Limb (tissue), 2 donors: ENCODE measurements around the gene MEMO1.
"Not testable (repeated sequence)": the region's sequence is repeated elsewhere in the genome, so short reads cannot be mapped to it uniquely, and the experiment has no call there.

Source experiments
- DNase-seq, 2 donors: peaks; one replicate each; pipeline ENCODE4 v3.0.0-alpha.2; 2016; ENCODE audit errors: extremely low spot score in 2 of 2

MEMO1 gene

DNA sequence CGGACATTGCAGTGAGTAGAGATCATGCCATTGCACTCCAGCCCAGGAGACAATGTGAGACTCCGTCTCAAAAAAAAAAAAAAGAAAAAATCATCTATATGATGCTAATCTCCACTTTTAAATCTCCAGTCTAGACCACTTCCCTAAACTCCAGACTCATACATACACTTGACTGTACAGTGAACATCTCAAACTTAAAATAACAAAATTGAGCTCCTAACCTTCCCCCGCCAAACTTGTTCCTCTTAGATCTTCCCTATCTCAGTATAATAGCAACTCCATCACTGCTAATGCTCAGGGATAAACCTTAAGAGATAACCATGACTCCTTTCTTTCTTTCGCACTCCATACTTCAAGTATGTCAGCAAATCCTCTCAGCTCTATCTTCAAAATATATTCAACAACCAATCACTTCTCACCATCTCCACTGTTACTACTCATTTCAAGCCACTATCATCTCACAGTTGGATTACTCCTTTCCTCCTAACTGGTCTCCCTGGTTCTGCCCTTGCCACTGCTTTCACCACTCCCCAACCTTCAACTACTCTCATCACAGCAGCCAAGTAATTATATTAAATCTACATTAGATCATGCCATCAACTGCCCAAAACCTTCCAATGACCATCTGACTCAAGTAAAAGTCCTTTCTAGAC, 12.0 kb downstream of the MEMO1 start:
- DNase-seq = no peak

DNA sequence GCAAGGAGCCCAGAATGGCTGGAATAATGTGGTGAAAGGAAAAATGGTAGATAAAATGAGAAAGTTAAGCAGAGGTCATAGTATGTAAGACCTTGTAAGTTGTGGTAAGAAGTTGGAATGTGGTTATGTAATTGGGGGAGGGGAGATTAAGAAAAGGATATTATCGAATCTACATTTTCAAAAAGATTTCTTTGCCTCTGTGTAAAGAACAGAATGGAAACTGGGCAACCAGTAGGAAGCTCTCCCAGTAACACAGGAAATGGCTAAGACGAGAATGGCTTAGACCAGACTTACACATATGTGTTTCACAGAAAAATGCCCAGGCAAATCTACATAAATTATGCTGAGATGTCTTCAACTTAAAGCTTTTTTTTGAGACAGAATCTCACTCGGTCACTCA, 13.2 kb downstream of the MEMO1 start:
- no peak for DNase-seq

DNA sequence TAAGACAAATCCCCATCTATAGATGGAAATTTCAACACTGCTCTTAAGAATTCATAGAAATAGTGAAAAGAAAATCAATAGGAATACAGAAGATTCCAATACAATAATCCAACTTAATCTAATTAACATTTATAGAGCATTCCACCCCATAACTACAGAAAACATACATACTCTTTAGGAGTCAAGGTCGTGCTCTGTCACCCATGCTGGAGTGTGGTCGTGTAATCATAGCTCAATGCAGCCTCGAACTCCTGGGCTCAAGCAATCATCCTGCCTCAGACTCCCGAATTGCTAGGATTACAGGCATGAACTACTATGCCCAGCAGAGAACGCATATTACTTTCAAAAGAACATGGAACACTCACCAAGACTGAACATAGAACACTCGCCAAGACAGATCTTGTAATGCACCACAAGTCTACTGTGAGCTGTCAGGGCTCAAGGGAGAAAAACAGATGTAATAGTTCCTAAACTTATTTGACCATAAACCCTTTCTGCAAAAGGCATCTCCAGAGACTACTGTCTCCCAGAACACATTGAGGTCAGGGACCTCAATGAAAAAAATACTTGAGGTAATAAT, 14.1 kb downstream of the MEMO1 start:
- no peak for DNase-seq

DNA sequence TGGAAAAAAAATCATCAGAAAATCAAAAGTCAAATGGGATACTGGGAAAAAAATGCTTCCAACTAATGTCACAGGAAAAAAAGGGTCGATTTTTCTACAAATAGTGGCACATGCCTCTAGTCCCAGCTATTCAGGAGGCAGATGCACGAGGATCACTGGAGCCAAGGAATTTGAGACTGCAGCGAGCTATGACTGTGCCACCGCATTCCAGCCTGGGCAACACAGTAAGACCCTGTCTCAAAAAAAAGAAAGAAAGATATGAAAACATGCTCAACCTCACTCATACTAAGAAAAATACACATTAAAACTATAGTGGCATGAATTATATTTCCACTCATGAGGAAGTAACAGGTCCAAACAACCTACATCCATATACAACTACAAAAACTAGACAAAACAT, 17.9 kb downstream of the MEMO1 start:
- DNase-seq = no peak

DNA sequence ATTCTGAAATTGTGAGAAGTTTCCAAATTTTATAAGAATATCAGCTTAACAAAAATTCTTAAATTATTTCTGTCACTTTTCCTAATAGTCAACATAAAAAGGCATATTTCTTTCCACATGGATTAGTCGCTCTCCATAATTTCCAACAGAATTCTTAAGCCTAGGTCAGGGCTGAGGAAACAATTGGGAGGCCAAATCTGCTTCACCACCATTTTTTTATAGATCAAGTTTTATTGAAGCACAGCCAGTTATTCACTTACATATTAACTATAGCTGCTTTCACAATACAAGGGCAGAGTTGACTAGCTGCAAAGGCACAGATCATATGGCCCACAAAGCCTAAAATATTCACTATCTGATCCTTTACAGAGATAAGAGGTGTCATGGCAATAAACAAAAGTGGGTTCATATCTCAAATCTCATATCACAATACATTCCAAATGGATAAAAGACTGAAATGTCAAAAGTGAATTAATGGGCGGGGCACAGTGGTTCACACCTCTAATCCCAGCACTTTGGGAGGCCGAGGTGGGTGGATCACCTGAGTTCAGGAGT, 18.7 kb downstream of the MEMO1 start:
- DNase-seq = no peak

DNA sequence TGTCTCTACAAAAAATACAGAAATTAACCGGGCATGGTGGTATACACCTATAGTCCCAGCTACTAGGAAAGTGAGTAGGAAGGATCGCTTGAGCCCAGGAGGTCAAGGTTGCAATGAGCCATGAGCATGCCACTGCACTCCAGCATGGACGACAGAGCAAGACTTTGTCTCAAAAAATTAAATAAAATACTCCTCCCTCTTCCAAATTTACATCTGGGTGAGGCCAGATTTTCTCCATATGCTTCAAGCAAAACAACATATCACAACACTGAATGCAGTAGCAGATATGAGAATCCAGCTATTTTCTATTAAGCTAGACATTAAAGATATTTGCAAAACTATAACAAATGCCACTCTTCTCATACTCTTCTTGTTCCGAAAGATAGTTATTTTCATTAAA, 20.9 kb downstream of the MEMO1 start:
- DNase-seq = no peak

DNA sequence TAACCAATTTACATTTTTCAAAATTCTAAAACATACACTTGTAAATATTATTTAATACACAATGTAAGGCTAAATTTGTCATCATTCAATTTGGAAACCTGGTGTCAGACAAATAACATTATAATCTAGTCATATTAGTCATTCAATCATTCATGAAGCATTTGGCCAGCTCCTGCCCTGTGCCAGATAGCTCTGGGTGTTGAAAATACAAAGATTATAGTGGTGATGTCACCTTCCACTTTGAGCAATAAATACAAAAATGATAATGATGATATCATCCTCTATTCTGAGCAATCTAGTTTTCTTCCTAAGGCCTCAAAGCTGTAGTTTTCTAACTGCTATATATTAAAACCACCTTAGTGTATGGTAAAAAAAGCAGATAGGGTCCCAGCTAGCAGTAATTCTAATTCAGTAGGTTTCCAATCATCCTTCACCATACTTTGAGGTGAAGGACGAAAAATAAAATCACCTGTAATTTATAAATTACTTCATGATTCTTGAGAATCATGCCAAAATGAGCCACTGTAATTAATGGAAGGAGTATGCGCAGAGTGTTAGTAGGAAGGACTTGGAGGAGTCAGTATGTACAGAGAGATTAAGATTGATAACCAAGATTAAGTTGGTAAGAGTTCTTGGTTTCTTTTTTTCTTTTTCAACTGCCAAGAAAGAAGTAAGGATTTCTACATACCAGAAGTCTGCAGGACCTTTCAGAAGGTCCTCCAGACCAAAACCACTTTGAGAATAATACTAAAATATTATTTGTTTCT, 23.2 kb downstream of the MEMO1 start:
- DNase-seq = no peak

DNA sequence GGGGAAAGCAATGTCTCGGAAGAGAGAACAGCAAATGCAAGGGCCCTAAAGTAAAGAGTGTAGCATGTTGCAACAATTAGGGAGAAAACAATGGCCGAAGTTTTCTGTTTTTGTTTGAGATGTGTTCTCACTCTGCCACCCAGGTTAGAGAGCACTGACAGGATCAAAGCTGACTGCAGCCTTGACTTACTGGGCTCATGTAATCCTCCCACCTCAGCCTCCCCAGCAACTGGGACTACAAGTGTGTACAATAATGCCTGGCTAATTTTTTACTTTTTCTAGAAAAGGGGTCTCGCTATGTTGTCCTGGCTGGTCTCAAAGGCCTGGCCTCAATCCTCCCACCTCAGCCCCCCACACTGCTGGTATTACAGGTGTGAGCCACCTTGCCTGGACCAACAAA, 23.9 kb downstream of the MEMO1 start:
- no peak for DNase-seq

DNA sequence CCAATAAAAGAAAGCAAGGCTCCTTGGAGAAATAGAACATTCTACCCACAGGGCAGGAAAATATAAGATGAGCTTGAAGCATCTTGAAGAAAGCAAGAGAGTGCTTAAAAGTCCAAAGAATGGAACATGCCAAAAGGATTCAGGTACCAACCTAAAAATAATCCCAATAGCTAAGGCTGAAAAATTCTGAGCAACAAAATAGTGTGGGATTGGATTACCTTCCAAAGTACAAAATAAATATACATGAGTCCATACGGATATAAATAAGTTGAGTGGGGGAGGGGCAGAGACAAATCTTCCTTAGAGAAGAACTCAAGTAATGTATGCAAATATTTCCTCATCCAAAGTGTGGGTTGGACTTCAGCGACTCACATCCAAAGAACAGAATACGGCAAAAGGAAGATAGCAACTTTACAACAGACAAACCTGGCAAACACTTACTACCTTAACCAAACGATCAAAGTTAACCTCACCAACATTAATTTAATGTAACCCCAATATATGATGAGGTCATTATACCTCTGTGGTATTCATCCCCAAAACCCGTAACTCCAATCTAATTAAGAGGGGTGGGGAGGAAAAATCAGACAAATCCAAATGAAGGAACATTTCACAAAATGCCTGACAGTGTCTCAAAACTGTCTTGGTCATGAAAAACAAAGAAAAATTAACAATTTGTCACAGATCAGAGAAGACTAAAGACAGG, 26.9 kb downstream of the MEMO1 start:
- no peak for DNase-seq

DNA sequence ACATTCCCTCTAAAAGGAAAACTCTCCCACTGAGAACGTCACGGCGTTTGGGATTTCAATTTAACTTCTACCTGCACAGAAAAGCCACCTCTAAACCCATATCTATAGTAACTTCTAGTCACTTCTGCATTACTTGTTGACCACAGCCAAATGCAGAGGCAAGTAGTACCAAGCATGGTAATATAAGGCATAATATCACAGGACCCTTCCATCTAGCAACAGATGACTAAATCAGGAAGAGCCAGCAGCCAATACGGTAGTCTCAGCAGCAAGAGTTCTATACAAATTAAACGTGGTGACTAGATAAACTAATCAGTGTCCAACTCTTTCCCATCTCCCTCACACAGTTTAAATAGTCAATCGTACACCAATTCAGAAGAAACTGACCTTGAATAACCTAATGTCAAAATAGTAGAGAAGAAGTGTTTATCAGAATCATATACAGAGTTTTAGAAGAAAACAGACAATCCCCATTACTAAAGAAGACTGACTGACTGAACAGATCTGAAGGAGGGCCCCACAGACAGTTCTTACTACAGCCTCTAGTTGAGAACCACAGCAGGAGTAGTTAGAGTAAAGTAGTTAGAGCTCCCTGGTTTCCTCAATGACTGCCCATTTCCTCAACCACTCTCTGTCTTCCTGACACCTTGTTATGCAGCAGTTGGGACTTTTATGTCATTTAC, 30.0 kb downstream of the MEMO1 start:
- no peak for DNase-seq

DNA sequence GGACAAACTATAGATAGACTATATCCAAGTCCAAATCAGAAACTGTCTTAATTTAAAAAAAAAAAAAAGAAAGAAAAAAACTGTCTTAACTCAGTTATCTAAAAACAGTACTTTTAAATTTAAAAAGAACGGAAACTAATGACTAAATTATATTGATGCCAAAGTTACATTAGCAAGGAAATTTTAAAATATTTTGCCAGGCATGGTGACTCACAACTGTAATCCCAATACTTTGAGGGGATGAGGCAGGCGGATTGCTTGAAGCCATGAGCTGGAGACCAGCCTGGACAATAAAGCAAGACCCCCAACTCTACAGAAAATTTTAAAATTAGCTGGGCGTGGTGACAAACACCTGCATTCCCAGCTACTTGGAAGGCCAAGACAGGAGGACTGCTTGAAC, 30.9 kb downstream of the MEMO1 start:
- DNase-seq = no peak

DNA sequence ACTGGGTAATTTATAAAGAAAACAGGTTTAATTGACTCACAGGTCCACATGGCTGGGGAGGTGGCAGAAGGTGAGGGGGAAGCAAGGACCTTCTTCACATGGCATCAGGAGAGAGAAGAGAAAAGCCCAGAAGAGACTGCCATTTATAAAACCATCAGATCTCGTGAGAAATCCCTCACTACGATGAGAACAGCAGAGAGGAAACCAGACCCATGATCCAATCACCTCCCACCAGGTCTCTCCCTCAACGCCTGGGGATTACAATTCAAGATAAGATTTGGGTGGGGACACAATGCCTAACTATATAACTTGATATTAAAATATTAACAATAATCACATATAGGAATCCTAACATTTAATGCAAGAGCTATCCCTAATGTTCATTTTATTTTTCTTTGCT, 31.8 kb downstream of the MEMO1 start:
- no peak for DNase-seq

DNA sequence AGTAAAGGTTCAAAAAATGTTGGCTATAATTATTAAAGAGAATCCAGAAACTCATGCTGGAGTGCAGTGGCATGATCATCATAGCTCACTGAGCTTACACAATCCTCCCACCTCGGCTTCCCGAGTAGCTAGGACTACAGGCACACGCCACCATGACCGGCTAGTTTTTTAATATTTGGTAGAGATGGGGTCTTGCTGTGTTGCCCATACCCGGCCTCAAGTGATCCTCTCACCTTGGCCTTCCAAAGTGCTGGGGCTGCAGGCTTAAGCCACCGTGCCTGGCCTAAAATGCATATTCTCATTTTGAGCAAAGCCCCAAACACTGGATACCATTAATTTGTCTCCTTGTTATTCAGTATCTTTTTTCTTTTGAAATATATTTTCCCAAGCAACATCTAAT, 32.4 kb downstream of the MEMO1 start:
- no peak for DNase-seq

DNA sequence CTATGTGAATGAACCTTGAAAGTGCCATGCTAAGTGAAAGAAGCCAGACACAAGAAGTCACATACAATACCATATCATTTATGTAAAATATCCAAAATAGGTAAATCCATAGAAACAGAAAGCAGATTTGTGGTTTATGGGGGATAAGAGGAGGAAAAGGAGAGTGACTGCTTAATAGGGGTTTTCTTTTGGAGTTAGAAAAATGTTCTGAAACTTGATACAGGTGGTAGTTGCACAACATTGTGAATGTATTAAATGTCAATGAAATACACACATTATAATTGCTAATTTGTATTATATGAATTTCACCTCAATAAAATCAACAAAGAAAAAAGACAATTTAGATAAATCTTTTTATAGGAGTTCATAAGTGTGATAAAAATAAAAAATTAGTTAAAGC, 37.1 kb downstream of the MEMO1 start:
- DNase-seq = no peak

DNA sequence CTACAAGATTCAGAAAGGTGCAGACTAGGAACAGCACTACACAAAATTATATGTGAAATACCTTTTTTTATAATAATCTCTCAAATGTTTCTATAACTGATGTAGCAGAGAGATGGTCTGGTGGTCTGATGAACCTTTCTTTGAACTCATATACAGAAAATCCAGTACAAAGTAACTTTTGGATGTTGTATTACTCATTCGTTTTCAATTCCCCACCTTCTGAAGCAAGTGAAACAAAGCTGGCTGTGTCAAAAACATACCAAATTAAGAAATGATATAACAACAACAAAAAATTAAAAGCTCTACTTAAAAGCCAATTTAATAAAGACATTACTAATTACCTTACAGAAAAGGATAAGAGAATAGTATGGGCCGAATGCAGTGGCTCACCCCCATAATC, 38.7 kb downstream of the MEMO1 start:
- DNase-seq = no peak

DNA sequence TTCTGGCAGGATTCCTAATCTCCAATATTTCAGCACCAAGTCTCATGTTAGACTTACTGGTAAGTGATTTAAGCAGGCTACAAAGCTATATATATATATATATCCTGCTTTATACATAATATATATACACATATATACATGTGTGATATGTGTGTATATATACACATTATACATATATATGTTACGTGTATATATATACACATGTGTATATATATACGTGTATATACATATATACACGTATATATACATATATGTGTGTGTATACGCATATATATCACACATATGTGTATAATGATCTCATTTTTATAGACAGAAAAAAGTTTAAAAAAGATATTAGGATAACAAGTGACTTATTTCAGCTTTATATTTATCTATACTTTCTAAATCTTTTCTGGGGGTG, 41.6 kb downstream of the MEMO1 start:
- no peak for DNase-seq

DNA sequence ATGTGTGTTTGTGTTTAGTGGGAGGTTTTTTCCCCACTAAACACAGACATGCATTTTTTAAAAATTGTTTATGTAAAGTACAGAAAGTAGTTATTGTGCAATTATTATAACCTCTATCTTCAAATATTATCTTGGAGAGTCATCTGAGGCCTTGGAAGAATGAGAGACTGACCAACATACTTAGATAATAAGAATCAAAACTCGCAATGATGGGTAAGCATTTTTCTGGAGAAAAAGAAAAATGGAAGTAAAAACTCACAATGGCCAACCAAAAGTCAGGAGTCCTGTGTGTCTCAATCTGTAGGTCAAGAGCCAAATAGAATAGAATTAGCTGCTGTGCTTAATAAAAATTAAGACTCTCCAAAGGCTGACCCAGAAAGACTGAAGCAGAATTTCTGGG, 43.0 kb downstream of the MEMO1 start:
- no peak for DNase-seq

DNA sequence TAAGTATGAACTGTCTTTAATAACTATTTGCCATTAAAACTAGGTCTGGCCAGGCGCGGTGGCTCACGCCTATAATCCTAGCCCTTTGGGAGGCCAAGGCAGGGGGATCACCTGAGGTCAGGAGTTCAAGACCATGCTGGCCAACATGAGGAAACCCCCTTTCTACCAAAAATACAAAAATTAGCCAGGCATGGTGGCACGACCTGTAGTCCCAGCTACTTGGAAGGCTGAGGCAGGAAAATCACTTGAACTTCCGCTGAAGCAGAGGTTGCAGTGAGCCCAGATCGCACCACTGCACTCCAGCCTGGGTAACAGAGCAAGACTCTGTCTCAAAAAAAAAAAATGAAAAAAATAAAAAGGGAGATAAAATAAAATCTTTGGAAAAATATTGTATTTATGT, 44.4 kb downstream of the MEMO1 start:
- not testable (repeated sequence) for DNase-seq

DNA sequence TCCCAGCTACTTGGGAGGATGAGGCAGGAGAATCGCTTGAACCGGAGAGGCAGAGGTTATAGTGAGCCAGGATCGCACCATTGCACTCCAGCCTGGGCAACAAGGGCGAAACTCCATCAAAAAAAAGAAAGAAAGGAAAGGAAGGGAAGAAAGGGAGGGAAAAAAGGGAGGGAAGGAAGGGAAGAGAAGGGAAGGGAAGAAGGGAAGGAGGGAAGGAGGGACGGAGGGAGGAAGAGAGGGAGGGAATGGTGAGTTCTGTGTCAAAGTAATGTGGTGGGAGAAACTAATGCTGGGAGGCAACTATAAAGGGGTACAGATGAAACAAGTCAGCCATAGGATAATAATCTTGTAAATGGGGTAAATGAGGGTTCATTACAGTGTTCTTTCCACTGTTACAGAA, 45.7 kb downstream of the MEMO1 start:
- DNase-seq = no peak

DNA sequence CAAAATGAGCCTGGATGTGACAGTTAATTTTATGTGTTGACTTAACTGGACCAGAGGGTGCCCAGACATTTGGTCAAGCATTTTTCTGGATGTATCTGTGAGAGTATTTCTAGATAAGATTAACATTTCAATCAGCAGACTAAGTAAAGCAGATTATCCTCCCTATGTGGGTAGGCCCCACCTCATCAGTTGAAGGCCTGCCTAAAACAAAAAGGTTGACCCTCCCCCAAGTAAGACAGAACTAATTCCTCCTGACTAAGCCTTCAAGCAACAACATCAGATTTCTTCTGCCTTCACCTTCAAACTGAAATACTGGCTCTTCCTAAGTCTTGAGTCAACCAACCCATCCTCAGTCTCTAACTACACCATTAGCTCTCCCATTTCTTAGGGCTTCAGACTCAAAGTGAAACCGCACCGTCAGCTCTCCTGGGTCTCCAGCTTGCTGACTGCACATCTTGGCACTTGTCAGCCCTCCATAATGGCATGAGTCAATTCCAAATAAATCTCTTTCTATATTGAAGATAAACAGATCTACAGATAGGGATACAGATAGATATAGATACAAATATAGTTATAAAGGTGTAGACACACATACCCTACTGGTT, 47.9 kb downstream of the MEMO1 start:
- DNase-seq = no peak

DNA sequence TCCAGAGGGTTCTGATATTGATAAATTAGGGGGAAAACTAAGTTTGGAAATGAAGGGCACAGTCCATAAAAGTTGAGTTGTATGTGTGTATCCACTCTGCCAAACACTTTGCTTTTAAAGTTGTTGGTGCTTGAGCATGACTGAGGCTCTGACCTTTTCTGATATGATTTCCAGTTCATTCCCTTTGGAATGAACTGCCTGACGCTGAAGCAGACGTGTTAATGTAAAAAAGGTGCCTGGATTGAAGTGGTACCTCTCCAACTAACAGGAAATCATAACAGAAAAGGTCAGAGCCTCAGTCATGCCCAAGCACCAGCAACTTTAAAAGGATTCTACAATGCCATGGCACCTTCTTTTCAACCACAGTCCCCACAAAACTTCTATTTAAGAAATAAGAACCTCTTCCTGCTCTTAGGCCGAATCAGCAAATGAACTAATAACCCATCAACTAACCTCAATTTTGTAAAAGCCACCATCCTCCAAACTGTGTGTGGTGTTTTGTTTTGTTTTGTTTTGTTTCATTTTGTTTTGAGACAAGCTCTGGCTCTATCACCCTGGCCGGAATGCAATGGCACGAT, 52.6 kb downstream of the MEMO1 start:
- no peak for DNase-seq
